Bone marrow (tissue), 2 donors: ENCODE data around the gene RBBP5.
A peak's percentile ranks its signal among the peaks of the same experiment; 100 is the strongest.

Experiments
- DNase-seq, 2 donors: peaks; one replicate each; lab custom pipeline; 2025; lab: John Stamatoyannopoulos, UW

Gene RBBP5

GRCh38 chr1:205074513-205074912 lies 47.3 kb downstream of the RBBP5 start:
- DNase-seq: no peak

GRCh38 chr1:205074084-205074483 lies 47.7 kb downstream of the RBBP5 start:
- no peak for DNase-seq

- DNase-seq: no peak
These were observed 48.3 kb downstream of the RBBP5 start for GRCh38 chr1:205073511-205073910.

GRCh38 chr1:205072881-205073280 lies 48.9 kb downstream of the RBBP5 start:
- DNase-seq: no peak

- no peak for DNase-seq
These were observed 49.5 kb downstream of the RBBP5 start for GRCh38 chr1:205072286-205072685.

- DNase-seq: no peak
These were observed 50.0 kb downstream of the RBBP5 start for GRCh38 chr1:205071801-205072200.

- no peak for DNase-seq
These were observed 50.8 kb downstream of the RBBP5 start for GRCh38 chr1:205071028-205071409.

GRCh38 chr1:205069371-205070125 lies 52.2 kb downstream of the RBBP5 start:
- no peak for DNase-seq

GRCh38 chr1:205068457-205069040 lies 53.2 kb downstream of the RBBP5 start:
- no peak for DNase-seq

- DNase-seq: no peak
These were observed 53.8 kb downstream of the RBBP5 start for GRCh38 chr1:205068001-205068400.

- DNase-seq: no peak
These were observed 54.7 kb downstream of the RBBP5 start for GRCh38 chr1:205067031-205067430.

GRCh38 chr1:205066141-205066818 lies 55.5 kb downstream of the RBBP5 start:
- no peak for DNase-seq

- DNase-seq: no peak
These were observed 56.1 kb downstream of the RBBP5 start for GRCh38 chr1:205065666-205066065.

- no peak for DNase-seq
These were observed 56.9 kb downstream of the RBBP5 start for GRCh38 chr1:205064741-205065316.

- DNase-seq: no peak
These were observed 57.5 kb downstream of the RBBP5 start for GRCh38 chr1:205064301-205064700.

GRCh38 chr1:205062895-205063294 lies 58.9 kb downstream of the RBBP5 start:
- no peak for DNase-seq

- no peak for DNase-seq
These were observed 59.5 kb downstream of the RBBP5 start for GRCh38 chr1:205062319-205062718.

- peak; percentile 24 to 75 for DNase-seq
These were observed 60.1 kb downstream of the RBBP5 start for GRCh38 chr1:205061665-205062069.

- DNase-seq: no peak
These were observed 60.6 kb downstream of the RBBP5 start for GRCh38 chr1:205061227-205061626.

GRCh38 chr1:205060746-205061145 lies 61.0 kb downstream of the RBBP5 start:
- no peak for DNase-seq

GRCh38 chr1:205059660-205060059 lies 62.1 kb downstream of the RBBP5 start:
- no peak for DNase-seq

GRCh38 chr1:205058853-205059252 lies 62.9 kb downstream of the RBBP5 start:
- DNase-seq: no peak
